ENCODE results near the gene SMARCC2.

Gene SMARCC2

DNA sequence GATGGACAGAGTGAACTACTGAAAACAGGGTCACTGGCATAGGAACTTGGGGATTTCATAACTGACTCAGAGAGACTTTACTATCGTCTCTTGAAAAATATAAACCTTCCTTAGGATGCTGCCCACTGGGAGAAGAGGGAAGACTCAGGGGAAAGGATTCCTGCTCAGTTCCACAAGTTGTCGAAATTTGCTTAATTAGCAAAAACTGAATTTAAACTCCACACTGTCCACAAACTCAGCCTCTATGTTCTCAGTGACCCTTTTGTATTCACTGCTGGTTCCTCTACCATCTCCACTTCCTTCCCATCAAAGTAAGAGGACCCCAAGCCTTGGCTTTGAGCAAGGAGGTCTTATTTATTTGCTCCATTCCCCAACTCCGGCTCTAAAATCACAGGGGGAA is 44.1 kb downstream of the SMARCC2 start:
- no peak for DNase-seq (ENCODE audit: low spot score)
- no peak for TF ChIP-seq CTCF (IDR thresholded peaks at IDR 0.05; ENCODE audit: borderline replicate concordance, control extremely low read depth, extremely low read depth, insufficient read depth, missing control alignments)
- in situ Hi-C loops (cut with MboI; ENCODE audit: low sequenced_read_pairs, unreplicated experiment) = no loop called here

DNA sequence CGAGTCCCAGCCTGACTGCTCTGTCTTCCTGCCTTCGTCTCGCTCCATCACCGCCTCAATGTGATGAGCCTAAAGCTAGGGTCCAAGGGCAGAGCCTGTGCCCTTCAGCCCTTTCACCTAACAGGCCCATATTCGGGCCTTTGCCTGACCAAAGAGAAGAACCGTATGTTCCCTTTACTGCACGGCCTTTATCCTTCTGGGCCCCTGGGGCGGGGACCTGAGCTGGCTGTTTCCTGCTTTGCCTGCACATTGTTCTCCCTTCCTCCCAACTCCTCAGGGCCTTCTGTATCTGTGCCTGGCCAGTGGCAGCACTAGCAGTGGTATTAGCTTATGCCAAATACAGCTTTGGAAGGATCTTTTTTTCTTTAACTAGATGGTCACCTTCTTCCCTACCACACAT is 45.4 kb downstream of the SMARCC2 start:
- DNase-seq (ENCODE audit: low spot score) = no peak
- TF ChIP-seq CTCF (IDR thresholded peaks at IDR 0.05; ENCODE audit: borderline replicate concordance, control extremely low read depth, extremely low read depth, insufficient read depth, missing control alignments) = no peak
- in situ Hi-C loops (cut with MboI; ENCODE audit: low sequenced_read_pairs, unreplicated experiment) = no loop called here

GRCh38 chr12:56143217-56143616 is 46.1 kb downstream of the SMARCC2 start:
- no peak for DNase-seq (ENCODE audit: low spot score)
- in situ Hi-C loops (cut with MboI; ENCODE audit: low sequenced_read_pairs, unreplicated experiment) = no loop called here
- TF ChIP-seq CTCF (IDR thresholded peaks at IDR 0.05; ENCODE audit: borderline replicate concordance, control extremely low read depth, extremely low read depth, insufficient read depth, missing control alignments) = no peak

DNA sequence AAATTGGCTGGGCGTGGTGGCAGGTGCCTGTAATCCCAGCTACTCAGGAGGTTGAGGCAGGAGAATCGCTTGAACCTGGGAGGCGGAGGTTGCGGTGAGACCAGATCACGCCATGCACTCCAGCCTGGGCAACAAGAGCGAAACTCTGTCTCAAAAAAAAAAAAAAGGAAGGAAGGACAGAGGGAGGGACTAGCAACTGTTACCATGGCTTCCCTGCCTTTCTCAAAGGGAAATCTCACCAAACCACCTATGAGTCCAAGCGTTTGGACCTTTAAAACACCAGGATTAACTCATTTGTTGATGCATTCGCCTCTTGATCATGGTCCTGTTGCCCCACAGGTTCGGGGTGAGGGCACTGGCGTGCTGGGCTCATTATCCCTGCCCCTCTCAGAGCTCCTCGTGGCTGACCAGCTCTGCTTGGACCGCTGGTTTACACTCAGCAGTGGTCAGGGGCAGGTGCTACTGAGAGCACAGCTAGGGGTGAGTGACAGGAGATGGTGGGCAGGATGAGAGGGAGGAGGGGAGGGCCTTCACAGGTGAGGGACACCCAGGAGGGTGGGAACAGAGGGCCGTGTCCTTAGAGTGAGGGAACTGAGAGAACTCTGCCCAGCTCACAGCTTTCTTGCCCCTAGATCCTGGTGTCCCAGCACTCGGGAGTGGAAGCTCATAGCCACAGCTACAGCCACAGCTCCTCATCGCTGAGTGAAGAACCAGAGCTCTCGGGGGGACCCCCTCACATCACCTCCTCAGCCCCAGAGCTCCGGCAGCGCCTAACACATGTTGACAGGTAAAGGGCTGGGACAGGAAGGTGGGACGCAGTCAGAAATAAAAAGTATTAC is 47.1 kb downstream of the SMARCC2 start:
- TF ChIP-seq CTCF (IDR thresholded peaks at IDR 0.05; ENCODE audit: borderline replicate concordance, control extremely low read depth, extremely low read depth, insufficient read depth, missing control alignments) = no peak
- DNase-seq (ENCODE audit: low spot score) = no peak
- in situ Hi-C loops (cut with MboI; ENCODE audit: low sequenced_read_pairs, unreplicated experiment) = no loop called here

DNA sequence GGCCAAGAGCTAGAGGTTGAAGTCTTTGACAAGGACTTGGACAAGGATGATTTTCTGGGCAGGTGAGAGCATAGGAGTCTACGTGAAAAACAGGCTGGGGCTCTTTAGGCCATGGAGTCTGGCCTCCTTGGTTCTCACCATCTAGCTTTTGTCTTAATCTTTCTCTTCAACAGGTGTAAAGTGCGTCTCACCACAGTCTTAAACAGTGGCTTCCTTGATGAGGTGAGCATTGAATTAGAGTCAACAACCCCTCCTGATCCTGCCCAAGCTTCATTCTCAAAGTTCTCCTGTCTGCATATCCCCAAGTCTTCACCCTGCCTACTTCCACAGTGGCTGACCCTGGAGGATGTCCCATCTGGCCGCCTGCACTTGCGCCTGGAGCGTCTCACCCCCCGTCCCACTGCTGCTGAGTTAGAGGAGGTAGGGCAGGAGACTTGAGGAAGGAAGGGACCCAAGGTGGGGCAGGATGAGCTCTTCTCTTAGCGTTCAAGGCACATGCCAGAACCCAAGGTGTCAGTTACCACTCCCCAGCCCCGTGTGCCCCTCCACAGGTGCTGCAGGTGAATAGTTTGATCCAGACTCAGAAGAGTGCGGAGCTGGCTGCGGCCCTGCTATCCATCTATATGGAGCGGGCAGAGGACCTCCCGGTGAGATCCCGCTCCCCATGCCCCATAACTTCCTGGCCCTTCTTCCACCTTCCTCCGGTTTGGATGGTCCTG is 51.3 kb downstream of the SMARCC2 start:
- no peak for DNase-seq (ENCODE audit: low spot score)
- in situ Hi-C loops (cut with MboI; ENCODE audit: low sequenced_read_pairs, unreplicated experiment) = no loop called here
- no peak for TF ChIP-seq CTCF (IDR thresholded peaks at IDR 0.05; ENCODE audit: borderline replicate concordance, control extremely low read depth, extremely low read depth, insufficient read depth, missing control alignments)

GRCh38 chr12:56134897-56135296 is 54.4 kb downstream of the SMARCC2 start:
- in situ Hi-C loops (cut with MboI; ENCODE audit: low sequenced_read_pairs, unreplicated experiment) = no loop called here
- no peak for TF ChIP-seq CTCF (IDR thresholded peaks at IDR 0.05; ENCODE audit: borderline replicate concordance, control extremely low read depth, extremely low read depth, insufficient read depth, missing control alignments)
- DNase-seq (ENCODE audit: low spot score) = no peak
